CD4-positive, alpha-beta memory T cell (primary cell): Measurements from ENCODE around the gene ATP7A. TPM values are rescaled to one million over a fixed set of nuclear protein-coding genes. Genes with fewer than 3 reads are reported as not detected.
"Not testable (repeated sequence)": the region's sequence is repeated elsewhere in the genome, so short reads cannot be mapped to it uniquely, and the experiment has no call there.

ENCODE experiments used
- CTCF ChIA-PET: fragments of 350-600 bp; sonication (Branson Sonifier 250); formaldehyde crosslinking; loops from one replicate; lab custom pipeline; 2021; ENCODE audit warnings: inconsistent platforms; ENCODE audit not compliant: partially characterized antibody; lab: Charles Lee
- POLR2A ChIA-PET: fragments of 350-600 bp; sonication (Branson Sonifier 250); formaldehyde crosslinking; loops from one replicate; lab custom pipeline; 2021; ENCODE audit not compliant: partially characterized antibody; lab: Charles Lee
- DNase-seq, 5 donors: peaks; one replicate each; pipeline versions ENCODE4 v3.0.0 to v3.0.0-alpha.2; 2020 to 2022; ENCODE audit warnings: mixed read lengths in 1 of 5
- H3K27ac ChIP-seq: one replicate; pipeline ENCODE4 v1.7.0; 2013; ENCODE audit warnings: low read depth, low read length
- H3K27me3 ChIP-seq: 2 replicates; pipeline ENCODE4 v1.7.0; 2013; ENCODE audit warnings: mild to moderate bottlenecking, low read length, moderate library complexity; ENCODE audit not compliant: insufficient read depth
- H3K36me3 ChIP-seq: 2 replicates; pipeline ENCODE4 v1.7.0; 2013; ENCODE audit warnings: mild to moderate bottlenecking, low read length, moderate library complexity; ENCODE audit not compliant: insufficient read depth
- H3K4me1 ChIP-seq: 2 replicates; pipeline ENCODE4 v1.7.0; 2013; ENCODE audit warnings: mild to moderate bottlenecking, low read length, moderate library complexity; ENCODE audit not compliant: insufficient read depth
- H3K4me3 ChIP-seq, 2 donors: one replicate each; pipeline ENCODE4 v1.7.0; 2013; ENCODE audit warnings: low read length in 2 of 2, mild to moderate bottlenecking in 1 of 2
- H3K9me3 ChIP-seq, 2 donors: one replicate each; pipeline ENCODE4 v1.7.0; 2013; ENCODE audit warnings: low read length in 2 of 2, control low read depth in 1 of 2; ENCODE audit not compliant: control insufficient read depth in 1 of 2
- H3K27ac Mint-ChIP-seq, 7 donors: one replicate each; pipeline ENCODE4 v1.8.0; 2020 to 2021; ENCODE audit warnings: mixed read lengths in 7 of 7, mild to moderate bottlenecking in 6 of 7, inconsistent platforms in 3 of 7, moderate library complexity in 3 of 7
- H3K27me3 Mint-ChIP-seq, 2 donors: one replicate each; pipeline ENCODE4 v1.8.0; 2020 to 2021; ENCODE audit warnings: mixed read lengths in 2 of 2
- H3K36me3 Mint-ChIP-seq, 2 donors: one replicate each; pipeline ENCODE4 v1.8.0; 2020 to 2021; ENCODE audit warnings: mixed read lengths in 2 of 2, inconsistent platforms in 1 of 2, mild to moderate bottlenecking in 1 of 2
- H3K4me1 Mint-ChIP-seq, 4 donors: one replicate each; pipeline ENCODE4 v1.8.0; 2020 to 2021; ENCODE audit warnings: mixed read lengths in 4 of 4, mild to moderate bottlenecking in 1 of 4
- H3K4me3 Mint-ChIP-seq, 8 donors: one replicate each; pipeline ENCODE4 v1.8.0; 2020 to 2021; ENCODE audit warnings: mixed read lengths in 8 of 8, mild to moderate bottlenecking in 7 of 8, moderate library complexity in 6 of 8, inconsistent platforms in 3 of 8
- H3K9me3 Mint-ChIP-seq, 8 donors: one replicate each; pipeline ENCODE4 v1.8.0; 2020 to 2021; ENCODE audit warnings: mixed read lengths in 8 of 8, mild to moderate bottlenecking in 5 of 8, inconsistent platforms in 3 of 8, moderate library complexity in 1 of 8
- intact Hi-C: fragments of 100-400 bp; cut with micrococcal nuclease; formaldehyde crosslinking; loops from one replicate; pipeline ENCODE4 v1.15.1; 2023
- polyA plus RNA-seq, 2 donors: library from polyadenylated mRNA; unstranded; fragments of 300-500 nt; fragmentation: Illumina TruSeq; gene quantifications; one replicate each; pipeline ENCODE4 v1.2.3, GENCODE V29; 2021
- total RNA-seq, 2 experiments: library from RNA; stranded (reverse); gene quantifications; one replicate each; pipeline ENCODE4 v1.2.3, GENCODE V29; 2021

ATP7A gene
- total and polyA plus RNA-seq, 4 experiments from 2014 or later, result 3.2 to 16.8 (median 10.9) TPM

GRCh38 chrX:77899081-77899828, 11.2 kb upstream of the ATP7A start, which contains the start of gene COX7B:
COX7B (plus strand) TSS chrX:77899468; CDS start chrX:77899554, 86 bp downstream.
- Histone ChIP-seq H3K27ac (peak within 1 kb of the TSS; percentile 81), H3K9me3 (no peaks in the 10 kb centered on the region), H3K36me3 (no peaks in the 10 kb centered on the region), H3K4me1 (peaks cover 25% of the 10 kb centered on the region), H3K4me3 (peak within 1 kb of the TSS; percentile 42 to 76), H3K27me3 (no peaks in the 10 kb centered on the region)
- ChIA-PET CTCF (interaction anchor here (0.8 to 3.5 kb wide), 11 partner anchors 8 to 269 kb away, joined by 3 to 32 read pairs (median 3); partner anchors contain the start of genes ATP7A and TAF9B), POLR2A (interaction anchor here (0.8 to 4.8 kb wide), 8 partner anchors 11 to 1466 kb away, joined by 3 to 73 read pairs (median 4); partner anchors contain the start of genes ATP7A, ATRX and PGK1)
- no peaks in the 10 kb centered on the region for H3K9me3 Mint-ChIP-seq
- peak within 1 kb of the TSS; percentile 88 to 99 (median 95) for H3K27ac Mint-ChIP-seq
- peak; percentile 82 to 91 (median 88) for DNase-seq
- intact Hi-C loops, result loop anchor here (1.0 to 10.0 kb wide), 6 partner anchors 11 to 1726 kb away; partner anchors contain the start of genes ATP7A, GPR174, P2RY10 and PBDC1
- no peaks in the 10 kb centered on the region for H3K27me3 Mint-ChIP-seq
- peaks cover 7 to 49% (median 20%) of the 10 kb centered on the region in 4 donors for H3K4me1 Mint-ChIP-seq
- H3K4me3 Mint-ChIP-seq, result peak within 1 kb of the TSS; percentile 84 to 96 (median 91)
- peaks cover 13 to 26% of the 10 kb centered on the region in 2 donors for H3K36me3 Mint-ChIP-seq

- Histone ChIP-seq H3K4me1 (peaks cover 25% of the 10 kb centered on the region), H3K9me3 (no peaks in the 10 kb centered on the region), H3K36me3 (no peaks in the 10 kb centered on the region), H3K27me3 (no peaks in the 10 kb centered on the region), H3K4me3 (peak overlapping the region; percentile 42 to 76), H3K27ac (peak overlapping the region; percentile 81)
- Mint-ChIP-seq H3K4me3 (peak overlapping the region; percentile 38 to 96 (median 90)), H3K4me1 (peaks cover 6 to 40% (median 19%) of the 10 kb centered on the region in 4 donors), H3K9me3 (no peaks in the 10 kb centered on the region), H3K27me3 (no peaks in the 10 kb centered on the region), H3K27ac (peak overlapping the region in 6 of 7 donors; percentile 88 to 99 (median 96)), H3K36me3 (peaks cover 17 to 21% of the 10 kb centered on the region in 2 donors)
- intact Hi-C loops, result no loop called here
- ChIA-PET POLR2A (interaction anchor here (1.4 to 4.8 kb wide), 3 partner anchors 10 to 203 kb away, joined by 4 to 73 read pairs (median 14); partner anchors contain the start of genes ATP7A and PGK1), CTCF (interaction anchor here (1.2 to 3.5 kb wide), 3 partner anchors 9 to 124 kb away, joined by 9 to 32 read pairs (median 23); partner anchors contain the start of gene ATP7A)
- no peak for DNase-seq
These were observed 9.8 kb upstream of the ATP7A start for GRCh38 chrX:77900688-77901087.

- Mint-ChIP-seq H3K36me3 (peaks cover 17 to 20% of the 10 kb centered on the region in 2 donors), H3K27me3 (no peaks in the 10 kb centered on the region), H3K4me3 (peak overlapping the region in 6 of 8 donors; percentile 20 to 68 (median 56)), H3K9me3 (no peaks in the 10 kb centered on the region), H3K27ac (peak overlapping the region in 6 of 7 donors; percentile 12 to 88 (median 52)), H3K4me1 (peaks cover 6 to 38% (median 18%) of the 10 kb centered on the region in 4 donors)
- H3K9me3 ChIP-seq, result no peaks in the 10 kb centered on the region
- ChIA-PET CTCF (interaction anchor here (0.6 to 3.5 kb wide), 3 partner anchors 9 to 123 kb away, joined by 3 to 23 read pairs (median 9); partner anchors contain the start of gene ATP7A), POLR2A (interaction anchor here (4.8 kb wide), 1 partner anchor 9 kb away, joined by 73 read pairs; the partner anchor contains the start of gene ATP7A)
- peaks cover 25% of the 10 kb centered on the region for H3K4me1 ChIP-seq
- no peak for DNase-seq
- no peak overlapping the region for H3K4me3 ChIP-seq
- H3K27me3 ChIP-seq, result no peaks in the 10 kb centered on the region
- no peak overlapping the region for H3K27ac ChIP-seq
- intact Hi-C loops, result no loop called here
- H3K36me3 ChIP-seq, result no peaks in the 10 kb centered on the region
These were observed 9.0 kb upstream of the ATP7A start for GRCh38 chrX:77901506-77901905.

GRCh38 chrX:77917294-77917933, 6.9 kb downstream of the ATP7A start:
- peaks cover 31% of the 10 kb centered on the region for H3K4me1 ChIP-seq
- no peaks in the 10 kb centered on the region for H3K27me3 ChIP-seq
- H3K9me3 ChIP-seq, result no peaks in the 10 kb centered on the region
- Mint-ChIP-seq H3K27me3 (no peaks in the 10 kb centered on the region), H3K4me1 (peaks cover 19 to 29% (median 23%) of the 10 kb centered on the region in 4 donors), H3K9me3 (no peaks in the 10 kb centered on the region), H3K27ac (peak overlapping the region in 6 of 7 donors; percentile 36 to 74 (median 54)), H3K4me3 (peak overlapping the region; percentile 10 to 88 (median 64)), H3K36me3 (peaks cover 0 to 3% of the 10 kb centered on the region in 2 donors)
- peak in 1 of 5 donors; percentile 6 for DNase-seq
- H3K27ac ChIP-seq, result no peak overlapping the region
- H3K36me3 ChIP-seq, result no peaks in the 10 kb centered on the region
- POLR2A ChIA-PET, result no interaction called here
- intact Hi-C loops, result loop anchor here (10.0 kb wide), 1 partner anchor 407 kb away; the partner anchor contains the start of gene CYSLTR1
- CTCF ChIA-PET, result interaction anchor here (1.7 kb wide), 1 partner anchor 45 kb away, joined by 3 read pairs; no protein-coding TSS in a partner anchor
- H3K4me3 ChIP-seq, result no peak overlapping the region

GRCh38 chrX:77918568-77918967, 8.1 kb downstream of the ATP7A start:
- no peak overlapping the region for H3K27ac ChIP-seq
- H3K4me1 Mint-ChIP-seq, result peaks cover 12 to 28% (median 17%) of the 10 kb centered on the region in 4 donors
- ChIA-PET CTCF (interaction anchor here (0.9 to 1.7 kb wide), 2 partner anchors 44 to 106 kb away, joined by 3 read pairs; no protein-coding TSS in a partner anchor), POLR2A (no interaction called here)
- peaks cover 19% of the 10 kb centered on the region for H3K4me1 ChIP-seq
- H3K36me3 ChIP-seq, result no peaks in the 10 kb centered on the region
- peak overlapping the region in 1 of 8 donors; percentile 44 for H3K4me3 Mint-ChIP-seq
- no peaks in the 10 kb centered on the region for H3K27me3 Mint-ChIP-seq
- intact Hi-C loops, result loop anchor here (10.0 kb wide), 1 partner anchor 406 kb away; the partner anchor contains the start of gene CYSLTR1
- H3K27ac Mint-ChIP-seq, result peak overlapping the region in 2 of 7 donors; percentile 23 to 25
- no peak overlapping the region for H3K4me3 ChIP-seq
- no peak for DNase-seq
- peaks cover 0 to 3% of the 10 kb centered on the region in 2 donors for H3K36me3 Mint-ChIP-seq
- H3K9me3 Mint-ChIP-seq, result no peaks in the 10 kb centered on the region
- H3K27me3 ChIP-seq, result no peaks in the 10 kb centered on the region
- no peaks in the 10 kb centered on the region for H3K9me3 ChIP-seq

- DNase-seq, H3K36me3 ChIP-seq, H3K27me3 ChIP-seq, H3K4me3 Mint-ChIP-seq, H3K36me3 Mint-ChIP-seq, POLR2A ChIA-PET, H3K27ac Mint-ChIP-seq, H3K4me3 ChIP-seq, H3K9me3 Mint-ChIP-seq, H3K27me3 Mint-ChIP-seq, CTCF ChIA-PET, H3K27ac ChIP-seq, H3K9me3 ChIP-seq: not testable (repeated sequence)
- peaks cover 11 to 29% (median 17%) of the 10 kb centered on the region in 4 donors for H3K4me1 Mint-ChIP-seq
- intact Hi-C loops, result loop anchor here (10.0 kb wide), 1 partner anchor 405 kb away; the partner anchor contains the start of gene CYSLTR1
- peaks cover 18% of the 10 kb centered on the region for H3K4me1 ChIP-seq
These were observed 8.9 kb downstream of the ATP7A start for GRCh38 chrX:77919370-77919769.
